Measurements from ENCODE around the gene GHR.
"Not testable (repeated sequence)": the region's sequence is repeated elsewhere in the genome, so short reads cannot be mapped to it uniquely, and the experiment has no call there.

Gene GHR

GRCh38 chr5:42553461-42553860 lies 130.2 kb downstream of the GHR start:
- in situ Hi-C loops (cut with MboI; ENCODE audit: low pct_unique_long_range_greater_than_20kb, low sequenced_read_pairs): no loop called here
- DNase-seq: no peak

DNA sequence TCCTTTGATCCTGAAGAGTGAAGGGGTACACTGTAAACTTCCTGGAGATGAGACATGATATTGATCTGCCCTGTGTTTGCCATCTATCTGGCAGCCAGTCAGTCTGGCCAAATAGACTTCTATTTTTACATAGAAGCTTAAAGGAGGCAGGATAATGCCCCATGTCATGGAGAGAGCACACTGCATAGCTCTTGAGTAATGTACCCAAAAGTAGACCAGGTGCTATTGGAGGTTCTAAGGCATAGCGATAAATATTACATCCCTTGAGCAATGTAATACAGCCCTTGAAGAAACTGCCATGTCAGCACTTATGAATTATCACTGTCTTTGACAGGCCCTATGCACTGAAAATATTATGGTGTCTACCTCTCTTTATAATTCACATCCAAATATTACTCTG lies 131.8 kb downstream of the GHR start:
- in situ Hi-C loops (cut with MboI; ENCODE audit: low pct_unique_long_range_greater_than_20kb, low sequenced_read_pairs): no loop called here
- no peak for DNase-seq

- in situ Hi-C loops (cut with MboI; ENCODE audit: low pct_unique_long_range_greater_than_20kb, low sequenced_read_pairs): no loop called here
- no peak for DNase-seq
These were observed 132.6 kb downstream of the GHR start for GRCh38 chr5:42555797-42556196.

DNA sequence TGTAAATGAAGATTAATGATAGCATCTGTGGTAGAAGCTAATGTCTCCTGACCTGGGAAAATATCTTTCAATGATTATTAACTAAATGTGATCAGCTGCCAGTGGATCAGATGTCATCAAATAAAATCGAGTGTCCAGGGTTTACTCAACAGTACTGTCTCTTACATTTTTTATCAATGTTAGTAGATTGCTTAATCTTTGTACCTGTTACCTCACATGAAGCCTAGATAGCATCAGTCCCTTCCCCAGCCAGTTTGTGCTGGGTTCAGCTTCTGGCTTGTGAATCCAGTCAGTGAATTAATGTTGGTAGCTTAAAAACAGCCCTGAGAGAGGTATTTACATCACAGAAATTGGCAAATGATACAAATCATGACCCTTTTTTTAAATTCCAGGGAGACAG lies 134.4 kb downstream of the GHR start:
- in situ Hi-C loops (cut with MboI; ENCODE audit: low pct_unique_long_range_greater_than_20kb, low sequenced_read_pairs): no loop called here

DNA sequence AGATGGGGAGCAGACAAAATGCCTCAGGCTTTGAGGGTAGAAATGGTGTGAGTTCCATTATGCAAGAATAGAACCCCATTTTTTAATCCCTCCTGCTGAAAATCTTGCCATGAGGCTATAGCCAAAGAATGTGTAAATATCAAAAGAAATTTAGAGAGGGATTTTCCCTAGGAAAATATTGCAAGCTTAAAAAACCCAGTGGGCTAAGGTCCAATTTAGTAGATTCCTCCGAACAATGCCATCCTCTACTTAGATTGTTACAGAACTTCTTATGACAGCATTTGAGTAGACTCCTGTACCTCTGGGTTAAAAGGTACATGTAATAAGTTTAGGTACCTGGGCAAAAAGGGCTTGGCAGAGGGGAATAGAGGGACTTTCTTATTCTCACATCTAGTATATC lies 138.4 kb downstream of the GHR start:
- DNase-seq: no peak
- in situ Hi-C loops (cut with MboI; ENCODE audit: low pct_unique_long_range_greater_than_20kb, low sequenced_read_pairs): no loop called here

More for the DNA sequence above, 134.4 kb downstream of the GHR start:
- DNase-seq: no peak

DNA sequence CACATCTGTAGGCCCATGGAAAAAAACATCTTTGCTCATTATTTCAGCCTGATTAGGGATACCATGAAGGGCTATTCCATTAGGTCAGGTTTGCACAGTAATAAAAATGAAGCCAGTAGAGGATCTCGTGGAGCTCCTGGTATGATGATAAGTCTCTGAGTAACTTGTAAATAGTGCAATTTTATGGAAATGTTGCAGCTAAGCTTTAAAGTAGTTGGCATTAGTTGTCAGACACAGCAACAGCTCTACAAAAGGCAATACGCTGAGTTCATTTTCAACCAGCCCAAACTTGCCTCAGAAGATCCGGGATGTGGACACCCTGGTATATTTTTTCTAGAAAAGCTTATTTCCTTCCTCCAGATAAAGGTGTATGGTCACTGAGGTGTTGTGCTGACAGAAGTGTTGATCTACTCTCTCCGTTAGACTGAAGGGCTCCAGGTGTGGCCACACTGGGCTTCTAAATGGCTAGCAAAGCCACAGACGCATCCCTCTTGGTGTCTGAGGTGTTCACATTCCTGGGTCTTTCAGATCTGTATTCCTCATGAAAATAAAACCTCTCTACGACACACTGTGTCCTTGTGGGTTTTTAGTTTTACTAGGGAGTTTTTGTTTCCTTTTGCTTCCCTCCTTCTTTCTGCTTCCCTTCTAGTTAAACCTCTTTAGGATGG lies 141.6 kb downstream of the GHR start:
- in situ Hi-C loops (cut with MboI; ENCODE audit: low pct_unique_long_range_greater_than_20kb, low sequenced_read_pairs): no loop called here
- no peak for DNase-seq

GRCh38 chr5:42566652-42567295 lies 143.5 kb downstream of the GHR start:
- in situ Hi-C loops (cut with MboI; ENCODE audit: low pct_unique_long_range_greater_than_20kb, low sequenced_read_pairs): no loop called here
- no peak for DNase-seq

- in situ Hi-C loops (cut with MboI; ENCODE audit: low pct_unique_long_range_greater_than_20kb, low sequenced_read_pairs): no loop called here
- no peak for DNase-seq
These were observed 146.1 kb downstream of the GHR start for GRCh38 chr5:42569325-42569724.

- no peak for DNase-seq
- in situ Hi-C loops (cut with MboI; ENCODE audit: low pct_unique_long_range_greater_than_20kb, low sequenced_read_pairs): no loop called here
These were observed 146.8 kb downstream of the GHR start for GRCh38 chr5:42569953-42570548.

- in situ Hi-C loops (cut with MboI; ENCODE audit: low pct_unique_long_range_greater_than_20kb, low sequenced_read_pairs): no loop called here
- DNase-seq: no peak
These were observed 148.0 kb downstream of the GHR start for GRCh38 chr5:42570966-42571960.

DNA sequence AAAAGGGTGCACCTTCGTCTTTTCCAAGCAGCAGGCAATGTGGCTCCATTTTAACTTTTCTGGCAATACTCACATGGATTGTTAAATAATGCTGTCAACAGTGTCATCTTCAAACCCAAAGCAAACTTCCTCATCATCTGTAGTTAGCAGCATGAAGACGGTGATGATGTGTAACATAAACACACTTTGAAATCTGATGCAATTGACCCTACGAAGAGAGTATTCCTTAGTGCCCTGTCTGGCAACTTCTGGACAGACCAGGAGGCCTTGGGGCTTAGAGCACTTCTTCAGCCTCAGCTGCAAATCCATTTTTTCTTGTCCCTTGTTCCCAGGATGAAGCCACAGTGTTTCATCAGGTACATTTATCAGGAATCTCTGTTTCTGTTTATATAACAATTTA lies 149.1 kb downstream of the GHR start:
- no peak for DNase-seq
- in situ Hi-C loops (cut with MboI; ENCODE audit: low pct_unique_long_range_greater_than_20kb, low sequenced_read_pairs): no loop called here

GRCh38 chr5:42573386-42573785 lies 150.1 kb downstream of the GHR start:
- no peak for DNase-seq
- in situ Hi-C loops (cut with MboI; ENCODE audit: low pct_unique_long_range_greater_than_20kb, low sequenced_read_pairs): no loop called here

DNA sequence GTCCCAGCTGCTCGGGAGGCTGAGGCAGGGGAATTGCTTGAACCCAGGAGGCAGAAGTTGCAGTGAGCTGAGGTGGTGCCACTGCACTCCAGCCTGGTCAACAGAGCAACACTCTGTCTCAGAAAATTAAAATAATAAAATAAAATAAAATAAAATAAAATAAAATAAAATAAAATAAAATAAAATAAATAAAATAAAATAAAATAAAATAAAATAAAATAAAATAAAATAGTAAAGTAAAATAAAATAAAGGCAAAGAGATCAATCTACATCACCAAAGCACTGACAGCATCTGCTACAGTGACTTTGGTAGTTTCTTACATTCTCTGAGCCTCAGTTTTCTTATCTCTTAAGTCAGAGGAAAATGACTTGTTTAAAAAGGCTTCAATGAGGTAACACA lies 152.7 kb downstream of the GHR start:
- in situ Hi-C loops (cut with MboI; ENCODE audit: low pct_unique_long_range_greater_than_20kb, low sequenced_read_pairs): not testable (repeated sequence)

DNA sequence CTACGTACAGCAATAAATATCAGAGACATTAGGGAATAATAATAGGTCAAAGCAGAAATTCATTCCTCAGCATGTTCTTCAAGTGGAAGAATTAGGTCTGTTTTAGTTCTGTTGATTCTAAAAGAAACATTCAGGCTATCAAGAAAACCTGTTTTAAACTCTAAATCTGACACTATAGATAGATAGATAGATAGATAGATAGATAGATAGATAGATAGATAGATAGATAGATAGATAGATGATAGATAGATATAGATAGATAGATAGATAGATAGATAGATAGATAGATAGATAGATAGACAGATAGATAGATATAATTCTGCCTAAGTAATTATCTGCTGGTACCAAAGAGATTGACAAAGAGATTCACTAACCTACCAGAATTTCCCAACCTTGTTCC lies 155.7 kb downstream of the GHR start:
- in situ Hi-C loops (cut with MboI; ENCODE audit: low pct_unique_long_range_greater_than_20kb, low sequenced_read_pairs); DNase-seq: not testable (repeated sequence)

More for the DNA sequence above, 152.7 kb downstream of the GHR start:
- not testable (repeated sequence) for DNase-seq

- DNase-seq: no peak
- in situ Hi-C loops (cut with MboI; ENCODE audit: low pct_unique_long_range_greater_than_20kb, low sequenced_read_pairs): no loop called here
These were observed 156.1 kb downstream of the GHR start for GRCh38 chr5:42579320-42579719.

GRCh38 chr5:42581845-42582244 lies 158.6 kb downstream of the GHR start:
- in situ Hi-C loops (cut with MboI; ENCODE audit: low pct_unique_long_range_greater_than_20kb, low sequenced_read_pairs): no loop called here
- DNase-seq: no peak

- DNase-seq: no peak
- in situ Hi-C loops (cut with MboI; ENCODE audit: low pct_unique_long_range_greater_than_20kb, low sequenced_read_pairs): no loop called here
These were observed 159.5 kb downstream of the GHR start for GRCh38 chr5:42582723-42583122.

DNA sequence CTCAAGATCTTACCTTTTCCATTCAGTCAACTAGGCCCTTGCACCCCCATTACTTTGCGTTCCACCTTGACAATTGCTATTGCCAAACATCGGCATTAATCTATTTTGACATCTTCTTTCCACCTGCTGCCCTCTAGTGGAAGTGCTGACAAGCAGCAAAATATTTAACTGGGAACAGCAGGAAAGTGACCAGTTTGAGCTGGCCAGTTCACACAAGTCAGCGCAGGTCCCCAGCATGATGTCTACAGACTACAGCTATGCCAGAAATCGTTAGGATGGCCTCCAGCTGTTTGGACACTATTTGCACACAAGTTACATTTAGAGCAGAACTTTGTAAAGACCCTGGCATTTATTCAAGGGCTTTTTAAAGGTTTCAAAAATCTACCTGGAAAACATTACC lies 160.1 kb downstream of the GHR start:
- in situ Hi-C loops (cut with MboI; ENCODE audit: low pct_unique_long_range_greater_than_20kb, low sequenced_read_pairs): no loop called here
- peak; percentile 61 for DNase-seq

- no peak for DNase-seq
- in situ Hi-C loops (cut with MboI; ENCODE audit: low pct_unique_long_range_greater_than_20kb, low sequenced_read_pairs): no loop called here
These were observed 163.4 kb downstream of the GHR start for GRCh38 chr5:42586625-42587024.
